KMS-11 (cell line): ENCODE measurements around the gene SMG6.

Experiments used
- H2AFZ ChIP-seq: fragments of 200-600 bp; sonication (generic); 2 replicates; pipeline ENCODE4 v1.6.1; 2016; ENCODE audit warnings: antibody characterized with exemption, mixed run types, low read depth
- H3K27ac ChIP-seq: fragments of 200-600 bp; sonication (generic); 2 replicates; pipeline ENCODE4 v1.6.1; 2016; ENCODE audit warnings: mild to moderate bottlenecking, mixed run types
- H3K27me3 ChIP-seq: fragments of 200-600 bp; sonication (generic); 2 replicates; pipeline ENCODE4 v1.6.1; 2017; ENCODE audit warnings: mild to moderate bottlenecking, low read depth, mixed run types, moderate library complexity; ENCODE audit not compliant: insufficient read depth
- H3K36me3 ChIP-seq: fragments of 200-600 bp; sonication (generic); 2 replicates; pipeline ENCODE4 v1.6.1; 2017; ENCODE audit warnings: mild to moderate bottlenecking, mixed run types; ENCODE audit not compliant: insufficient read depth
- H3K4me1 ChIP-seq: fragments of 200-600 bp; sonication (generic); 2 replicates; pipeline ENCODE4 v1.6.1; 2016; ENCODE audit warnings: mild to moderate bottlenecking, low read depth, mixed run types; ENCODE audit not compliant: poor library complexity, severe bottlenecking
- H3K4me2 ChIP-seq: fragments of 200-600 bp; sonication (generic); 2 replicates; pipeline ENCODE4 v1.7.0; 2016; ENCODE audit warnings: mild to moderate bottlenecking, mixed run types
- H3K4me3 ChIP-seq: fragments of 200-600 bp; sonication (generic); IDR thresholded peaks from 2 replicates; pipeline ENCODE4 v1.6.1; 2017; ENCODE audit warnings: low read depth, low read length, mixed read lengths; ENCODE audit not compliant: insufficient read depth
- H3K79me2 ChIP-seq: fragments of 200-600 bp; sonication (generic); 2 replicates; pipeline ENCODE4 v1.6.1; 2016; ENCODE audit warnings: low read depth, mixed run types; ENCODE audit not compliant: insufficient read depth
- H3K9ac ChIP-seq: fragments of 200-600 bp; sonication (generic); 2 replicates; pipeline ENCODE4 v1.6.1; 2016; ENCODE audit warnings: mild to moderate bottlenecking, mixed run types
- H4K20me1 ChIP-seq: fragments of 200-600 bp; sonication (generic); 2 replicates; pipeline ENCODE4 v1.6.1; 2016; ENCODE audit warnings: mild to moderate bottlenecking, mixed run types; ENCODE audit not compliant: insufficient read depth
- TF ChIP-seq, protein P1 (sequence below): fragments of 200-600 bp; sonication (generic); conservative IDR thresholded peaks from 2 replicates; pipeline ENCODE4 v1.6.1; 2017; ENCODE audit warnings: low read depth, mild to moderate bottlenecking, antibody characterized with exemption, low read length, moderate library complexity, mixed read lengths

Gene SMG6

GRCh38 chr17:2028234-2028614 lies 275.4 kb downstream of the SMG6 start:
- Histone ChIP-seq H3K4me3 (no peak overlapping the region), H4K20me1 (no peaks in the 10 kb centered on the region), H3K36me3 (no peaks in the 10 kb centered on the region), H3K79me2 (no peaks in the 10 kb centered on the region; the same call in 1 of the 2 replicates), H2AFZ (no peak overlapping the region), H3K27me3 (peaks cover 27% of the 10 kb centered on the region; the same call in 1 of the 2 replicates), H3K4me1 (peaks cover 3% of the 10 kb centered on the region), H3K9ac (no peak overlapping the region), H3K27ac (no peak overlapping the region), H3K4me2 (no peak overlapping the region)
- TF ChIP-seq, protein P1, sequence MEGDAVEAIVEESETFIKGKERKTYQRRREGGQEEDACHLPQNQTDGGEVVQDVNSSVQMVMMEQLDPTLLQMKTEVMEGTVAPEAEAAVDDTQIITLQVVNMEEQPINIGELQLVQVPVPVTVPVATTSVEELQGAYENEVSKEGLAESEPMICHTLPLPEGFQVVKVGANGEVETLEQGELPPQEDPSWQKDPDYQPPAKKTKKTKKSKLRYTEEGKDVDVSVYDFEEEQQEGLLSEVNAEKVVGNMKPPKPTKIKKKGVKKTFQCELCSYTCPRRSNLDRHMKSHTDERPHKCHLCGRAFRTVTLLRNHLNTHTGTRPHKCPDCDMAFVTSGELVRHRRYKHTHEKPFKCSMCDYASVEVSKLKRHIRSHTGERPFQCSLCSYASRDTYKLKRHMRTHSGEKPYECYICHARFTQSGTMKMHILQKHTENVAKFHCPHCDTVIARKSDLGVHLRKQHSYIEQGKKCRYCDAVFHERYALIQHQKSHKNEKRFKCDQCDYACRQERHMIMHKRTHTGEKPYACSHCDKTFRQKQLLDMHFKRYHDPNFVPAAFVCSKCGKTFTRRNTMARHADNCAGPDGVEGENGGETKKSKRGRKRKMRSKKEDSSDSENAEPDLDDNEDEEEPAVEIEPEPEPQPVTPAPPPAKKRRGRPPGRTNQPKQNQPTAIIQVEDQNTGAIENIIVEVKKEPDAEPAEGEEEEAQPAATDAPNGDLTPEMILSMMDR, result no peak

DNA sequence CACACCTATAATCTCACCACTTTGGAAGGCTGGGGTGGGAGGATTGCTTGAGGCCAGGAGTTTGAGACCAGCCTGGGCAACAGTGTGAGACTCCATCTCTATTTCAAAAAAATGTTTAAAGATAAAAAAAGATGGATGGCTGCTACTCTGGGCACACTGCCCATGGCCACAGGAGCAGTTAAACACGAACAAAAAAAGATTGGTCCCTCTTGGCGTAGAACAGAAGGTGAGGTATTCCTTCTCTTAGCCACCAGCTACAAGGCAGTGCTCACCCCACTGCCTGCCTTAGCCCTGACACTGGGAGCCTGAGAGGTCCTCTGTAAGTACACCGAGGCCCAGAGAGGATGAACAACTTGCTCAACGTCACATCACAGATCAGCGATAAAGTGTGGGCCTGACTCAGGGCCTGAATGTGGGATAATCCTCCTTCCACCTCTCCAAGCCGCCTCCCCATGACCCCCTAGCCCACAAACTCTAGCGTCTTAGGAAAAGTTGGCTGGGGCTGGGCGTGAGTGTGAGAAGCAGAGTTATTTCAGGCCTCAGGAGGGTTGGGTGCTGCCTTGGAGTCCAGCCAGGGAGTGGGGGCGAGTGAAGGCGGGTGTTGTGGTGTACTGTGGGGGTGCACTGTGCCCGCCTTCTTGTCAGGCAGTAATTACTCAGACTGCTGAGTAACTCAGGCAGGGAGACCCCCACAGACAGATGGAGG lies 275.9 kb downstream of the SMG6 start:
- Histone ChIP-seq H2AFZ (no peak overlapping the region), H3K79me2 (no peaks in the 10 kb centered on the region; the same call in 1 of the 2 replicates), H4K20me1 (no peaks in the 10 kb centered on the region), H3K9ac (no peak overlapping the region), H3K36me3 (no peaks in the 10 kb centered on the region), H3K27ac (no peak overlapping the region), H3K4me2 (no peak overlapping the region), H3K4me1 (peaks cover 3% of the 10 kb centered on the region), H3K4me3 (no peak overlapping the region), H3K27me3 (peaks cover 27% of the 10 kb centered on the region; the same call in 1 of the 2 replicates)
- TF ChIP-seq, protein P1, result no peak

DNA sequence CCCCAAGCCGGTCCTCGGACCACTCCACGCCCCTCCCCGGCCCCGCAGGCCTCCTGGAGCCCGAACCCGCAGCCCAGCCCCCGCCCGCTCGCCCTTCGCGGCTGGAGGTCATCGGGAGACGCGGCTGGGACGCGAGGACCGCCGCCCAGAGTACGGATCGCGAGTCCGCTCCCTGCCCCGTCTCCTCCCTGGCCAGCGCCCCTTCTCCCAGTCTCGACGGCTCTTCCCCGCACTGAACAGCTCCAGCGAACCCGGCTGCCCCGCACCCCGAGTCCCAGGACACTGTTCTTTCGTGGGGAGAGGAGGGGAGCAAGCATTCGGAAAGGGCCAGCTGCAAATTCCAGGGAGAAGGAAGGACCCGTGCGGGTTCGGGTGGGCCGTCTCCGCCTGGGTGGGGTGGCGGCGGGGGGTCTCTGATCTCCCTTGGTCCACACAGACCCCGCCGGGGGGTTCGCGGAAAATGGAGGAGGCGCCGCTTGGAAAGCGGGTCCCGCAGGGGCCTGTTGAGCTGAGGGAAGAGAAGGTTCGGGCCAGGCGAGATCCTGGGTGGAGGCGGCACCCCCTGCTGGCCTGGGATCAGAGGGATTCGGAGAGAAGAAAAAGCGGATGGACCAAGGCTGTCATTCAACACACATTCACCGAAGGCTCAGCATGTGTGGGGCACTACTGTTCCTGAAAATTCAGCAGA lies 277.8 kb downstream of the SMG6 start:
- H4K20me1 ChIP-seq, result no peaks in the 10 kb centered on the region
- peaks cover 3% of the 10 kb centered on the region for H3K4me1 ChIP-seq
- H3K9ac ChIP-seq, result no peak overlapping the region
- no peaks in the 10 kb centered on the region for H3K36me3 ChIP-seq
- no peak overlapping the region for H3K4me2 ChIP-seq
- H3K27ac ChIP-seq, result no peak overlapping the region
- H3K4me3 ChIP-seq, result no peak overlapping the region
- TF ChIP-seq, protein P1, result no peak
- H3K27me3 ChIP-seq, result peaks cover 31% of the 10 kb centered on the region; the same call in 1 of the 2 replicates
- H3K79me2 ChIP-seq, result no peaks in the 10 kb centered on the region; the same call in 1 of the 2 replicates
- no peak overlapping the region for H2AFZ ChIP-seq

DNA sequence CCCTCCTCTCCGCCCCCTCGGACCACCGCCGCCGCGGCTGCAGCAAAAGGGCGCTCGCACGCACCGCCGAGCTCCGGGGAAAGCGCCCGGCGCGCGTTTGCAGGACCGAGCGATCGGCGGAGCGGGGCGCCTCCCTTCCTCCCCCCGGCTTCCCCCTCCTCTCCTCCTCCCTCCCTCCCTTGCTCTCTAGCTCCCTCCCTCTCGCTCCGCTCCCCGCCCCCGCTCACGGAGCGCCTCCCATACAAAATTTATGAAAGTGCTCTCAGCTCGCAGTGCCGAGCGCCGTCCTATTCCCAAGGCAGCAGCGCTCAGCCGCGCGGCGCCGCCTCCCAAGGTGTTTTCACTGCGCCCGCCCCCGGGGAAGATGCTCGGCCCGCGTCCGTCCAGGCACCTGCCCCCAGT lies 278.4 kb downstream of the SMG6 start, which contains the start of gene RTN4RL1:
Gene RTN4RL1, minus strand, starts transcription at position 115 of the 402 bp plus-strand sequence. CDS start 469 bp downstream, outside the sequence.
- no peaks in the 10 kb centered on the region for H4K20me1 ChIP-seq
- no peak within 1 kb of the TSS for H3K9ac ChIP-seq
- H3K27ac ChIP-seq, result no peak within 1 kb of the TSS
- H2AFZ ChIP-seq, result no peak within 1 kb of the TSS; the same call in 1 of the 2 replicates
- peaks cover 35% of the 10 kb centered on the region; the same call in 1 of the 2 replicates for H3K27me3 ChIP-seq
- no peak within 1 kb of the TSS for H3K4me2 ChIP-seq
- no peaks in the 10 kb centered on the region for H3K79me2 ChIP-seq
- H3K4me3 ChIP-seq, result no peak within 1 kb of the TSS
- H3K36me3 ChIP-seq, result no peaks in the 10 kb centered on the region
- TF ChIP-seq, protein P1, result no peak
- H3K4me1 ChIP-seq, result peaks cover 3% of the 10 kb centered on the region
